GM18867 (cell line): ENCODE measurements around the gene CPD.

Experiments used
- ATAC-seq: cut with Tn5 transposase; IDR thresholded peaks from one replicate; pipeline ENCODE4 v1.9.1; 2021; ENCODE audit warnings: mild to moderate bottlenecking, moderate library complexity; ENCODE audit not compliant: unreplicated experiment

Gene CPD

GRCh38 chr17:30352240-30352814 lies 26.4 kb upstream of the CPD start:
- ATAC-seq = peak; percentile 47

GRCh38 chr17:30354701-30355100 lies 24.0 kb upstream of the CPD start:
- no peak for ATAC-seq

- no peak for ATAC-seq
Measured at GRCh38 chr17:30357476-30357875, 21.3 kb upstream of the CPD start.

- ATAC-seq = no peak
Measured at GRCh38 chr17:30358055-30358760, 20.5 kb upstream of the CPD start.

- ATAC-seq = no peak
Measured at GRCh38 chr17:30360086-30360808, 18.5 kb upstream of the CPD start.

GRCh38 chr17:30361766-30362279 lies 16.9 kb upstream of the CPD start:
- ATAC-seq = no peak

GRCh38 chr17:30363715-30364202 lies 15.0 kb upstream of the CPD start:
- ATAC-seq = peak; percentile 85

- ATAC-seq = no peak
Measured at GRCh38 chr17:30366536-30366935, 12.2 kb upstream of the CPD start.

- ATAC-seq = no peak
Measured at GRCh38 chr17:30368912-30369720, 9.6 kb upstream of the CPD start.

GRCh38 chr17:30369995-30370394 lies 8.7 kb upstream of the CPD start:
- no peak for ATAC-seq

- ATAC-seq = no peak
Measured at GRCh38 chr17:30372755-30373154, 6.0 kb upstream of the CPD start.

- no peak for ATAC-seq
Measured at GRCh38 chr17:30375661-30376060, 3.1 kb upstream of the CPD start.

- no peak for ATAC-seq
Measured at GRCh38 chr17:30376621-30377452, 1.9 kb upstream of the CPD start.

- ATAC-seq = no peak
Measured at GRCh38 chr17:30377574-30378240, 1.0 kb upstream of the CPD start.

- peak; percentile 5 for ATAC-seq
Measured at GRCh38 chr17:30378241-30378824, 394 bp upstream of the CPD start.

GRCh38 chr17:30379303-30379902 lies 676 bp downstream of the CPD start:
- ATAC-seq = peak; percentile 13

- peak; percentile 29 for ATAC-seq
Measured at GRCh38 chr17:30379903-30380381, 1.2 kb downstream of the CPD start.

- ATAC-seq = no peak
Measured at GRCh38 chr17:30380643-30381339, 2.1 kb downstream of the CPD start.
